Measurements from ENCODE around the gene INO80B.
"Not testable (repeated sequence)": the region's sequence is repeated elsewhere in the genome, so short reads cannot be mapped to it uniquely, and the experiment has no call there.

INO80B gene

GRCh38 chr2:74450570-74451190 is 4.2 kb upstream of the INO80B start:
- no peak for DNase-seq

- DNase-seq: peak; percentile 76
These were observed 2.3 kb downstream of the INO80B start for GRCh38 chr2:74457129-74457548.

DNA sequence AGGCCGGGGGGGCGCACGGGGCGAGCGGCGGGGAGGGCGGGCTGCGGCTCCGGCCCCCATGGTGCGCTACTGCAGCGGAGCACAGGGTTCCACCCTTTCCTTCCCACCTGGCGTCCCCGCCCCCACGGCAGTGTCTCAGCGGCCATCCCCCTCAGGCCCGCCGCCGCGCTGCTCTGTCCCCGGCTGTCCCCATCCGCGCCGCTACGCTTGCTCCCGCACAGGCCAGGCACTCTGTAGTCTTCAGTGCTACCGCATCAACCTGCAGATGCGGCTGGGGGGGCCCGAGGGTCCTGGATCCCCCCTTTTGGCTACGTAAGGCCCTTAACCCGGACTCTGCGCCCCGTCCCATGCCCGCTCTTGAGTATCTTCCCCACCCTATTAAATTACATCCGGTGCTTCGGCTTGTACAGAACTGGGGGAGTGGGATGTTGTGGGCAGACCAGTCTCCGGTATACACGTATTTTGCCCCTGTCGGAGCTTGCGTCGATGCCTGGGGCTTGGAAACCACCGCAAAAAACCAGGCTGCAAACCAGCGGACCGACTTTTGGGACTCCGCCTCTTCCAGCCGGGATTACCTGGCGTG is 2.8 kb downstream of the INO80B start:
- no peak for DNase-seq

DNA sequence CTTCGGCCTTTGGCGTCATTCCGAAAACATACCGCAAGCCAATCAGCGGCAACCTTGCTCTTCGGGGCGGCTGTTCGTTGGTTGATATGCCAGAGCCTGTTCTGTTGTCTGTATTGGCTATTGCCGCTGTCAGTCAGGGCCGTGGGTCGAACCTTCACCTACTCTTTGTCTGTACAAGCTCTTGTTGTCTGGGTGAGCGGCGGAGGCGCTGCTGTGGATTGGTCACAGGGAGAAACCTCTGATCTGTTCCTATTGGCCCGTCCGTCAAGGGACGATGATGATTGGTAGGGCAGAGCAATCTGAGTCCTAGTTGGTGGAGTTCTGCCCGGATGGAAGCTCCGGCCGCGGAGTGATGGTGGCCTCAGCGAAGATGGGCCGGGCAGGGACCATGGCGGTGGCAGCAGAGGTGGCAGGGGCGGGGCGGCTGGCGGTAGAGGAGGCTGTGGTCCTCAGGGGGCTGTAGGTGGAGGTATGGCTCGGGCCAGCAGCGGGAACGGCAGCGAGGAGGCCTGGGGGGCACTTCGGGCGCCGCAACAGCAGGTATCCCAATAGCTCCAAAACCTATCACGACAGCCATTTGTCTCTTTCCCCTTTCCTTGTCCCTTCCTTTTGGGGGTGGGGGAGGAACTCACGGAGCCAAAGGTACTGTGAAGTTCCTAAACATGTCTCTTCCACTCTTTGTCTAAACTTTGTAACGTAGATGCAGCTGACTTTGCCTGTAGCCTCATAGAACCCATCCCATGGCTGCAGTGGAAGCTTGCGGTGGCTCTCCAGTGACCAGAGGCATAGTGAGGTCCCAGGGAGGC is 3.4 kb downstream of the INO80B start, which contains the start of gene WBP1:
Gene WBP1 (plus strand): TSS at position 307 of the 806 bp plus-strand sequence. CDS start 165 bp downstream, at position 472.
- peak; percentile 99 for DNase-seq

DNA sequence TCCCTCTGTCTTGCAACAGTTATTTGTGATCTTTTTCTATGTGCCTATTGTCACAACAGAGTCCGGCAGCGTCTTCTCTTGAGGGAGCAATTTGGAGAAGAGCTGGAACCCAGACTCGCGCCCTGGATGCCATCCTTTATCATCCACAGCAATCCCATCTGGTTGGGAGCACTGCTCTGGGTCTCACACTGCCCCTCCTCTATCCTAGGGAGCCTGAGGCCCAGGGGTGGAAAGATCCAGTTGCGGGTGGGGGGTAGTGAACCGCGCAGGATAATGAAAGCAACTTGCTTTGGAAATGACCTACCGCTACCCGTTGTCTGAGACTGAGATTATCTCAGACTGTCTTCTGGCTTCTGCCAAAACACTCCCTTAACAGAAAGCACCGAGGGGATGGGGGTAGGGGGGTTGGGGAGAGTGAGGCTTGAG is 4.1 kb downstream of the INO80B start:
- no peak for DNase-seq

DNA sequence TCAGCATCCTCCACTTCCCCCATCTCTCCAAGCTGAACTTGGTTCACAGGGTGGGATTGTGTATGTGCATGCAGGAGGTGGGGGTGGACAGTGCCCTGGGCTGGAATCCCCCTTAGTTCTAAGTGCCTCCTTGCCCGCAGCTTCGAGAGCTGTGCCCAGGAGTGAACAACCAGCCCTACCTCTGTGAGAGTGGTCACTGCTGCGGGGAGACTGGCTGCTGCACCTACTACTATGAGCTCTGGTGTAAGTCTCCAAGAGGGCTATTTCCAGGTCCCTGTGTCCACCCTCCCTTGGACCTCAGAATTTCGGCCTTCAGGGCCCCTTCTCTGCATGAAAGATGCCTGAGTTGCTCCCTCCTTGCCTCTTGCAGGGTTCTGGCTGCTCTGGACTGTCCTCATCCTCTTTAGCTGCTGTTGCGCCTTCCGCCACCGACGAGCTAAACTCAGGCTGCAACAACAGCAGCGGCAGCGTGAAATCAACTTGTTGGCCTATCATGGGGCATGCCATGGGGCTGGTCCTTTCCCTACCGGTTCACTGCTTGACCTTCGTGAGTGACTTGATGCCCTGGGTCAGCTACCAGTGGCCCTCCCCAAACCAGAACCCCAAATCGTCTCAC is 4.7 kb downstream of the INO80B start:
- not testable (repeated sequence) for DNase-seq

DNA sequence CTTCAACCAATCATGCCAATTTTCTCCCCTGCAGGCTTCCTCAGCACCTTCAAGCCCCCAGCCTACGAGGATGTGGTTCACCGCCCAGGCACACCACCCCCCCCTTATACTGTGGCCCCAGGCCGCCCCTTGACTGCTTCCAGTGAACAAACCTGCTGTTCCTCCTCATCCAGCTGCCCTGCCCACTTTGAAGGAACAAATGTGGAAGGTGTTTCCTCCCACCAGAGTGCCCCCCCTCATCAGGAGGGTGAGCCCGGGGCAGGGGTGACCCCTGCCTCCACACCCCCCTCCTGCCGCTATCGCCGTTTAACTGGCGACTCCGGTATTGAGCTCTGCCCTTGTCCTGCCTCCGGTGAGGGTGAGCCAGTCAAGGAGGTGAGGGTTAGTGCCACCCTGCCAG is 5.3 kb downstream of the INO80B start:
- DNase-seq: not testable (repeated sequence)

- no peak for DNase-seq
These were observed 6.5 kb downstream of the INO80B start for GRCh38 chr2:74461187-74462053.

DNA sequence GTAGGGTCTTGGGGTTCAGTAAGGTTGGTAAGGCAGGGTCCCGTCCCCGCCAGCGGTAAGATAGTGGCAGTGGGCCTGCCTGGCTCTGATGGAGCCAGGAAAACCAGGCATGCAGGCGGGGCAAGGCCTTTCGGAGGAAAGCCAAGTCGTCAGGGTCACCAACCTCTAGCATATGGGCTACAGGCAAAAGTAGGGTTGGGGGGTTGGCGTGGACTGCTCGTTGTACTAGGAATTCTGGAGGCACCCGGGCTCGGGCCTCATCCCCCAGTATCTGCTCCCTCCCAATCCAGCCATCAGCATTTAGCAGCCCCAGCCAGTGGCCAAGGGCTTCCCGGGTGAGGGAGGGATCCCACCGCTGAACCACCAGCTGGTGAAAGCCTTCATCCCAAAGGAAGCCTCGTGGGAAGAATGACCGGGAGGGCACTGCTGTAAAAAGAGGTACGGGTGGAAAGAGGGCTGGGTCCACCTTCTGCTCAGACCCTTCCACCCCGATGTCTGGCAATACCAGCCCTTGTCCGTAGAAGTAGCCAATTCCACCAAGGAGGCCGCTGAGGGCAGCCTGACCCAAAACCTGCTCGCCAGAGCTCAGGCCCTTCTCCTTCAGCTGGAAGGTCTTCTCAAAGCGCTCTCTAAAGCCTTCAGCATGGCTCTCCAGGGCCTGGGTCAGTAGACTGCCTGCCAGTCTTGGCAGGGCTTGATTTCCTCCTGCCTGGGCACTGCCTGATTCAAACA is 7.3 kb downstream of the INO80B start:
- DNase-seq: no peak

DNA sequence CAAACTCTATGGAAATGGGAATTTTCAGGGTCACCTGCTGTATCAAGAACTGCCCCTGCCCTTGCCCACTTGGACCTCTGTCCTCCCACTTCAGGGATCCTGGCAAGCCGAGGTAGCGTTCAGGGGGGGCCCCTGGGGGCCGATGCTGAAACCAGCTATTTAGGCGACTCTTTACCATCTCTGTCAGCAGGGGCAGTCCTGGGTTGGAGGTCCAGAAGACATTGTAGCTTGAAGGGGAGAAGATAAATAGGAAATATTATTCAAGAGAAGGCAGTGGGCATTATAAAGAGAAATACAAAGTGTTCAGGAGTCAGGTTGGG is 7.9 kb downstream of the INO80B start:
- no peak for DNase-seq

DNA sequence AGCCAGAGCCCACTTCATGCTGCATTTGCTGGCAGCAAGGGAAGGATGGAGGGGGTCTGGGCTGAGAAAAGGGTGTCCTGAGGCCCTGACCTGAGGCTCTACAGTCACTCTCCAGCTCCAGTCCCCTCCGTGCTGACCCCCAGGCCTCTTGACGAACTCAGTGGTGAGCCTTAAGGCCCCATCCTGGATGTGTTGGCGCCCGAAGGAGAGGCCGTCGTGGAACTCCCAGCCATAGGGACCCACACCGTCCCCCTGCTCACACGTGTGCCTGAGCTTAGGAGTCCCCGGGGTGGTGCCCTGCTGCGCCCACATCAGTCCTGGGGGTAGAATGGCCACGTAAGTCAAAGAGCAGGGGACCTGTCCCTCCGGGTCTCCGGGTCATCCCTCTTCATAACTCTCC is 9.5 kb downstream of the INO80B start:
- DNase-seq: no peak

DNA sequence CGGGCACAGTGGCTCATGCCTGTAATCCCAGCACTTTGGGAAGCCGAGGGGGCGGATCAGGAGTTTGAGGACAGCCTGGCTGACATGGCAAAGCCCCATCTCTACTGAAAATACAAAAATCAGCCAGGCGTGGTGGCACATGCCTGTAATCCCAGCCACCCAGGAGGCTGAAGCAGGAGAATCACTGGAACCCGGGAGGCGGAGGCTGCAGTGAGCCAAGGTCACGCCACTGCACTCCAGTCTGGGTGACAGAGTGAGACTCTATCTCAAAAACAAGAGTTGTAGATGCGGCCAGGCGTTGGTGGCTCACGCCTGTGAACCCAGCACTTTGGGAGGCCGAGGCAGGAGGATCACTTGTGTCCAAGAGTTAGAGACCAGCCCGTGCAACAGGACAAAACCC is 15.9 kb downstream of the INO80B start:
- DNase-seq: not testable (repeated sequence)

- no peak for DNase-seq
These were observed 16.6 kb downstream of the INO80B start for GRCh38 chr2:74471332-74472065.

DNA sequence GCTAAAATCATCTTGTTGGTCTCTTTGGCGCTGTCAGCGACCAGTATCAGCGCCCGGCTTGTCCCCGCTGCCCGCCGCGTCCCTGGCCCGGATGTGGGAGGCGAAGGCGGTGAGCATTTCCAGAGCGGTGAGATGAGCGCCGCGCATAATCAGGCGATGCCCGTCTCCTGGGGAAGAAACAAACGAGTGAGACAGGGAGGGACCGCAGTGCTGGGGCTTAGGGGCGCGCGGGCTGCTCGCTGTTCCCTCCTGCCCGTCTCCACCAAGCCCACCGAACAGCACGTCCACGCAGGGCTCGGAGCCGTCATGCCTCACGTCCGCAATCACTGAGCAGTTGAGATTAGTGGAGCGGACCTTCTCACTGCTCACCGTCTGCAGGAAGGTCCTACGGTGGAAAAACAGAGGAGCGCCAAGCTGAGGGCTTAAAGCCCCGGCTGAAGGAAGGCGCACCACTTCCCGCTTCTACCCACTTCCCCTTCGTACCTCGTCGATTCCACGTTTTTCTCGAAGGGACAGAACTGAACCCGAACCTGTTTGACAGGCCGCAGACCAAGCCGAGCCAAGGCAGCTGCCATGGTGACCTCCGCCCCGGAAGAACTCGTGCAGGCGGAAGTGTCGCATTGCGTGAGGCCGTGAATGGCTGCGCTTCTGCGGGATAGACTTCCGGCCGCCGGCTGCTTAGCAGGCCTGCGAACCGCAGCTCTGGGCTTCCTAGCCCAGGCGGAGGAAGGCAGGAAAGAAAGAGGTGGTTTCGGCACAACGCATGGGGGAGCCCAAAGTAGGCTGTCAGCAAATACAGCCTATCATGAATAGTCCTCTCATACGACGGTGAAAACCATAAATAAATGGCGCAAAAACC is 17.4 kb downstream of the INO80B start, which contains the start of gene MRPL53:
Gene MRPL53 (minus strand): TSS at position 595 of the 859 bp plus-strand sequence. CDS start 20 bp downstream, at position 575.
- DNase-seq: peak; percentile 87

GRCh38 chr2:74472945-74473258 is 18.0 kb downstream of the INO80B start:
- DNase-seq: peak; percentile 53

- no peak for DNase-seq
These were observed 19.6 kb downstream of the INO80B start for GRCh38 chr2:74474481-74474880.

DNA sequence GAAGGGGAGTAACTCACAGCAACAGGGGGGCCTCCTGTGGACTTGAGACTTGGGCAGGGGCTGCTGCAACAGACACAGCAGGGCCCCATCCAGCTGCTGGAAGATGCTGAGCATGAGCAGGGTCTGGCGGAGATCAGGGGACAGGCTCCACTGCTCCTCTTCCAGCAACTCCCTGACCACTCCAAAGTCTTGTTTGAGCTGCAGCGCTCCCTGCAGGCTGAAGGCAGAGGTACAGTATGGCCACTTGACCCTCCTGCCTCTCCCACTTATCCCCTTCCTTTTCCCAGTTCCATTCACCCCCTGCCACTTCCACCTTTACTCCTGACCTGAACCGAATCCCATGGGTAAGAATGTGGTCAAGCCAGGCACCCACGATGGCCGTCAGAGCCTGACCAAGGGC is 20.0 kb downstream of the INO80B start:
- no peak for DNase-seq

- no peak for DNase-seq
These were observed 26.5 kb downstream of the INO80B start for GRCh38 chr2:74481431-74481830.

DNA sequence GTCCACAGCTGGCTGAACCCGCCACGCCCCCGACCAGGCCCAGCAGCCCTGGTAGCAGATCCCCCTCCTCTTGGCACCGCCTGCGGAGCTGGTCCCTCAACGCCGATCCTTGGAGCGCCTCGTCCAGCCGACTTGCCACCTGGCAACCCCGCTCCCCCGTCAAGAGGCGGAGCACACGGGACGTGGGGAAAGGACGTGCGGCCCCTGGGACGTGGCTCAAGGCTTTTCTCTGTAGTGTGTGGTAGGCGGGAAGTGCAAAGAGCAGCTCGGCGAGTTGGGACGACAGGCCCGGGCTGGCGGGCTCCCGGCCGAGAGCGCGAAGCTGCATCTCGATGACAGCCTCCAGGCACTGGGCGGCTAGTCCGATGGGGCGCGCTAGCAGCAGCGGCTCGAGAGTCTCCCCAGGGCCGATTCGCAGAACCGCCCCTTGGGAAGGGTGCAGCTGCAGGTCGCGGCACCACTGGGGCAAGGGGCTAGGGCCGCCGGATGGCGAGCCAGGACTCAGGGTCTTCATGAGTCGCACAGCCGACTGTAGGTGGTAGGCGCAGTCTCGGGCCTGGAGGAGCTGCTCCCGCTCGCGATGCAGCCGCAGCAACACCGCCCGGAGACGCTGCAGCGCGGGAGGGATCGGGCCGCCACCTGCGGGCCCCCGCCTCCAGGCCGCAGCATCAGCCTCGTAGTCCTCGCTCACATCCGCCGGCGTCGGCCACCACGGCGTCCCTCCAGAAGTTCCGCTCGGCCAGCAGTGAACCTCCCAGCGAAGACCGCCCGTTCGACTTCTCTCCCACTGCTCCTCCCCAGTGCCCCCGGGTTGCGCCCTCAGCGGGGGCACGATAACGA is 27.3 kb downstream of the INO80B start:
- peak; percentile 59 for DNase-seq
